GM18498 (cell line): Measurements from ENCODE around the gene PRB3.

Source experiments
- ATAC-seq: cut with Tn5 transposase; IDR thresholded peaks from one replicate; pipeline ENCODE4 v1.9.1; 2021; ENCODE audit warnings: mild to moderate bottlenecking, moderate library complexity; ENCODE audit not compliant: unreplicated experiment

PRB3 gene

GRCh38 chr12:11269607-11270006 is at the start of gene PRB3:
Gene PRB3 (minus strand): TSS chr12:11269707. CDS start chr12:11269669, 38 bp downstream.
- ATAC-seq = no peak

- no peak for ATAC-seq
Observed at GRCh38 chr12:11310336-11310735, 40.8 kb upstream of the PRB3 start, which contains the start of gene PRB4. Gene PRB4 (minus strand): TSS chr12:11310436. CDS start chr12:11310398, 38 bp downstream.

GRCh38 chr12:11307143-11307542 is 37.6 kb upstream of the PRB3 start:
- no peak for ATAC-seq

GRCh38 chr12:11273449-11273848 is 3.9 kb upstream of the PRB3 start:
- no peak for ATAC-seq

- no peak for ATAC-seq
Observed at GRCh38 chr12:11264501-11264900, 5.0 kb downstream of the PRB3 start.

GRCh38 chr12:11246489-11246888 is 23.0 kb downstream of the PRB3 start:
- no peak for ATAC-seq

- ATAC-seq = no peak
Observed at GRCh38 chr12:11242656-11243055, 26.9 kb downstream of the PRB3 start.

GRCh38 chr12:11240348-11240930 is 29.1 kb downstream of the PRB3 start:
- no peak for ATAC-seq

- no peak for ATAC-seq
Observed at GRCh38 chr12:11238275-11238674, 31.2 kb downstream of the PRB3 start.

GRCh38 chr12:11233532-11233931 is 36.0 kb downstream of the PRB3 start:
- no peak for ATAC-seq

GRCh38 chr12:11228296-11228879 is 41.1 kb downstream of the PRB3 start:
- ATAC-seq = peak; percentile 79

GRCh38 chr12:11227373-11227772 is 42.1 kb downstream of the PRB3 start:
- no peak for ATAC-seq
